Measurements from ENCODE around the gene MAP2K7.
A peak's percentile ranks its signal among the peaks of the same experiment; 100 is the strongest.
"Not testable (repeated sequence)": the region's sequence is repeated elsewhere in the genome, so short reads cannot be mapped to it uniquely, and the experiment has no call there.

MAP2K7 gene

GRCh38 chr19:7903244-7904073 is at the start of gene MAP2K7:
Gene MAP2K7, plus strand, starts transcription at chr19:7903877. Its CDS starts 68 bp downstream, at chr19:7903945.
- peak; percentile 98 for DNase-seq

GRCh38 chr19:7855426-7856108 is 48.1 kb upstream of the MAP2K7 start:
- no peak for DNase-seq

GRCh38 chr19:7856109-7856591 is 47.5 kb upstream of the MAP2K7 start:
- peak; percentile 7 for DNase-seq

GRCh38 chr19:7856679-7857663 is 46.7 kb upstream of the MAP2K7 start:
- DNase-seq: no peak

GRCh38 chr19:7857727-7858108 is 46.0 kb upstream of the MAP2K7 start:
- DNase-seq: no peak

GRCh38 chr19:7858109-7858770 is 45.4 kb upstream of the MAP2K7 start:
- DNase-seq: peak; percentile 22

GRCh38 chr19:7859087-7859486 is 44.6 kb upstream of the MAP2K7 start:
- DNase-seq: not testable (repeated sequence)

- DNase-seq: no peak
Observed at GRCh38 chr19:7859831-7860713, 43.6 kb upstream of the MAP2K7 start.

GRCh38 chr19:7860714-7861618 is 42.7 kb upstream of the MAP2K7 start:
- DNase-seq: no peak

- DNase-seq: no peak
Observed at GRCh38 chr19:7861619-7862412, 41.9 kb upstream of the MAP2K7 start.

- DNase-seq: no peak
Observed at GRCh38 chr19:7862413-7862951, 41.2 kb upstream of the MAP2K7 start.

- no peak for DNase-seq
Observed at GRCh38 chr19:7863157-7863970, 40.3 kb upstream of the MAP2K7 start.

GRCh38 chr19:7863971-7864689 is 39.5 kb upstream of the MAP2K7 start:
- no peak for DNase-seq

GRCh38 chr19:7864690-7865074 is 39.0 kb upstream of the MAP2K7 start:
- DNase-seq: no peak

- no peak for DNase-seq
Observed at GRCh38 chr19:7865262-7865911, 38.3 kb upstream of the MAP2K7 start.

GRCh38 chr19:7866399-7867091 is 37.1 kb upstream of the MAP2K7 start:
- DNase-seq: no peak

Measured in NCI-H2227 treated with DMSO at 0.1 percent for 48 hours (cell line).